ENCODE results near the gene B4GALNT4. TPM values are rescaled to one million over a fixed set of nuclear protein-coding genes. Genes with fewer than 3 reads are reported as not detected.
"Not testable (repeated sequence)": the region's sequence is repeated elsewhere in the genome, so short reads cannot be mapped to it uniquely, and the experiment has no call there.

B4GALNT4 gene
- total RNA-seq, 2 donors from 2014 or later, result 2.1 TPM; not detected in 1

DNA sequence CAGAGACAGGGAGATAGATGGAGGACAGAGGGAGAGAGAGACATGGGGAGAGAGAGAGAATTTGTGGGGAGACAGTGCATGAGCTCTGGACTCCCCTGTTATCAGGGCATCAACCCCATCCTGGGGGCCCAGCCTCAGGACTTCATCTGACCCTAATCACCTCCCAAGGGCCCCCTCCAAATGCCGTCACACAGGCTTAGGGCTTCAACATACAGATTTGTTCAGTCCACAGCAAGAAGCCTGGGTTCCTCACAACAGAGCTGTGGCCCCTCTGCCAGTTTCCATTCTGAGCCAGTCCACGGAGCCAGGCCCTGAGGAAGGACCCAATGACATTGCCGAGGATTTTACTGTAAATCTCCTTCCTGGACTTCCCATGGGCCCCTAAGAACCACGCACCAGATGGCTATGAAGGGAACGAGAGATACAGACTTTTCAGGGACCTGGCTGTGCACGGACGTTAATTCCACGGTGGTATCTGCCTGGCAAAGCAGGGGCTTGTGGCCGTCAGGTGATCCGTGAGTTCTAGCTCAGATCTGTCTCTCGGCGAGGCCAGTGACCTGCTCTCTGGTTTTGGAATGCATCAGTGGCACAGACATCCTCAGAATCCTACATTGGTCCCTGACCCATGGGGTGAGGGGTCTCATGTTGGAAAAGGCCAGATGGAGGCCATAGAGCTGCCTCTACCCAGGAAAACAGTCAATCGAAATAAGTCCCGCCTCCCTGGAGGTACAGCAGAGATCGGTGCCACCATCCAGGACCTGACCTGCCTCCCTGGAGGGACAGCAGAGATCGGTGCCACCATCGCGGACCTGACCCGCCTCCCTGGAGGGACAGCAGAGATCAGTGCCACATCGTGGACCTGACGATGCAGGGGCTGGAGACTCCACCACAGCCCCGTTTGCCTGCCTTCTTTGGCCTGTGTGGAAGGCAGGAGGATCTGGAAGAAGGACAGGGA, 8.7 kb upstream of the B4GALNT4 start:
- peaks cover 3% of the 10 kb centered on the region for H3K4me1 ChIP-seq
- TF ChIP-seq, protein P1, sequence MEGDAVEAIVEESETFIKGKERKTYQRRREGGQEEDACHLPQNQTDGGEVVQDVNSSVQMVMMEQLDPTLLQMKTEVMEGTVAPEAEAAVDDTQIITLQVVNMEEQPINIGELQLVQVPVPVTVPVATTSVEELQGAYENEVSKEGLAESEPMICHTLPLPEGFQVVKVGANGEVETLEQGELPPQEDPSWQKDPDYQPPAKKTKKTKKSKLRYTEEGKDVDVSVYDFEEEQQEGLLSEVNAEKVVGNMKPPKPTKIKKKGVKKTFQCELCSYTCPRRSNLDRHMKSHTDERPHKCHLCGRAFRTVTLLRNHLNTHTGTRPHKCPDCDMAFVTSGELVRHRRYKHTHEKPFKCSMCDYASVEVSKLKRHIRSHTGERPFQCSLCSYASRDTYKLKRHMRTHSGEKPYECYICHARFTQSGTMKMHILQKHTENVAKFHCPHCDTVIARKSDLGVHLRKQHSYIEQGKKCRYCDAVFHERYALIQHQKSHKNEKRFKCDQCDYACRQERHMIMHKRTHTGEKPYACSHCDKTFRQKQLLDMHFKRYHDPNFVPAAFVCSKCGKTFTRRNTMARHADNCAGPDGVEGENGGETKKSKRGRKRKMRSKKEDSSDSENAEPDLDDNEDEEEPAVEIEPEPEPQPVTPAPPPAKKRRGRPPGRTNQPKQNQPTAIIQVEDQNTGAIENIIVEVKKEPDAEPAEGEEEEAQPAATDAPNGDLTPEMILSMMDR (IDR thresholded peaks at IDR 0.05), result no peak
- TF ChIP-seq POLR2A (IDR thresholded peaks at IDR 0.05), result no peak
- WGBS, 2 donors, result 74 to 86% methylated on average over 10 to 22 of the region's 22 CpGs
- no peaks in the 10 kb centered on the region for H3K36me3 ChIP-seq (replicated peaks in 1 of 2; ENCODE audit: insufficient read depth in 1 of 2, low read depth in 2 of 2)
- DNase-seq (no peak), ATAC-seq (no peak)
- no peak overlapping the region for H3K27ac ChIP-seq
- no peaks in the 10 kb centered on the region for H3K27me3 ChIP-seq
- intact Hi-C loops (cut with DNase I), result loop anchor here (5.0 to 10.0 kb wide), 2 partner anchors 58 to 126 kb away; partner anchors contain the start of genes PSMD13 and SIRT3
- no peak overlapping the region for H3K4me3 ChIP-seq
- peaks cover 0 to 10% (median 0%) of the 10 kb centered on the region in 3 donors for H3K9me3 ChIP-seq

DNA sequence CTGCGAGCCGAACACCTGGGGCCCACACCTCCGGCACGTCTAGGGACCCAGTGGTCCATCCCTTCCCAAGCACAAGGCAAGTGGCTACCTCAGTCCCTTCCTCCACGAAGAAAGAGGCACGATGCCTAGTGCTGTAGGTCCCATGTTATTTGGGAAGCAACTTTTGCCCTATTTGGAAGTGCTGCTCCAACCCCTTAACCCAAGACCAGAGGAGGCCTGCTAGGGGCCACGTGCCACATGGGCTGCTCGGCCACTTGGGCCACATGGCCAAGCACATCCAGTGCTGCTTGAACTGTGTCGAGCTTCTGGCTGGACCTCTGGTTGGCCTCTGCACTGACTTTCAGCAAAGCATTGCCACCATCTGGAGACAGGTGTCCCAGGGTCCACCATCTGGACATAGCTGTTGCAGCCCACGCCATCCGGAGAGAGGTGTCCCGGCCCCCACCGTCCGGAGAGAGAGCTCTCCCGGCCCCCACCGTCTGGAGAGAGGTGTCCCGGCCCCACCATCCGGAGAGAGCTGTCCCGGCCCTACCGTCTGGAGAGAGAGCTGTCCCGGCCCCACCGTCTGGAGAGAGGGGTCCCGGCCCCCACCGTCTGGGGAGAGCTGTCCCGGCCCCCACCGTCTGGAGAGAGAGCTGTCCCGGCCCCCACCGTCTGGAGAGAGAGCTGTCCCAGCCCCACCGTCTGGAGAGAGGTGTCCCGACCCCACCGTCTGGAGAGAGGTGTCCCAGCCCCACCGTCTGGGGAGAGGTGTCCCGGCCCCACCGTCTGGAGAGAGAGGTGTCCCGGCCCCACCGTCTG, 6.5 kb upstream of the B4GALNT4 start:
- Histone ChIP-seq H3K9me3 (peaks cover 0 to 10% (median 0%) of the 10 kb centered on the region in 3 donors), H3K27me3 (no peaks in the 10 kb centered on the region), H3K4me1 (no peaks in the 10 kb centered on the region), H3K27ac (no peak overlapping the region), H3K36me3 (replicated peaks in 1 of 2; ENCODE audit: insufficient read depth in 1 of 2, low read depth in 2 of 2) (no peaks in the 10 kb centered on the region), H3K4me3 (no peak overlapping the region)
- no peak for DNase-seq
- TF ChIP-seq, protein P1 (IDR thresholded peaks at IDR 0.05), result no peak
- no peak for TF ChIP-seq POLR2A (IDR thresholded peaks at IDR 0.05)
- intact Hi-C loops (cut with DNase I), result loop anchor here (5.0 to 10.0 kb wide), 2 partner anchors 61 to 128 kb away; partner anchors contain the start of genes PSMD13 and SIRT3
- no peak for ATAC-seq
- 62 to 76% methylated on average over 10 to 17 of the region's 36 CpGs for WGBS, 2 donors

GRCh38 chr11:363443-363805, 5.9 kb upstream of the B4GALNT4 start:
- intact Hi-C loops (cut with DNase I), result loop anchor here (5.0 to 10.0 kb wide), 2 partner anchors 61 to 129 kb away; partner anchors contain the start of genes PSMD13 and SIRT3
- not testable (repeated sequence) for H3K27ac ChIP-seq; ATAC-seq; H3K9me3 ChIP-seq; H3K4me1 ChIP-seq; H3K36me3 ChIP-seq (replicated peaks in 1 of 2; ENCODE audit: insufficient read depth in 1 of 2, low read depth in 2 of 2); H3K4me3 ChIP-seq; DNase-seq; H3K27me3 ChIP-seq
- 80% methylated on average over 11 of the region's 22 CpGs; no CpG with 5 or more reads in 1 of the 2 donors for WGBS, 2 donors

- H3K9me3 ChIP-seq, result peaks cover 0 to 10% (median 0%) of the 10 kb centered on the region in 3 donors
- peak; percentile 52 for ATAC-seq
- 59 to 65% methylated on average over 10 to 24 of the region's 24 CpGs for WGBS, 2 donors
- DNase-seq, result peak; percentile 47 to 81 (median 73)
- no peak for TF ChIP-seq POLR2A (IDR thresholded peaks at IDR 0.05)
- TF ChIP-seq, protein P1 (IDR thresholded peaks at IDR 0.05), result peak in 6 of 7 experiments; percentile 8 to 72 (median 45)
- H3K27me3 ChIP-seq, result peaks cover 0 to 5% of the 10 kb centered on the region in 2 donors
- H3K27ac ChIP-seq, result no peak overlapping the region
- intact Hi-C loops (cut with DNase I), result loop anchor here (5.0 to 10.0 kb wide), 2 partner anchors 62 to 129 kb away; partner anchors contain the start of genes PSMD13 and SIRT3
- peaks cover 6% of the 10 kb centered on the region for H3K4me1 ChIP-seq
- no peaks in the 10 kb centered on the region for H3K36me3 ChIP-seq (replicated peaks in 1 of 2; ENCODE audit: insufficient read depth in 1 of 2, low read depth in 2 of 2)
- no peak overlapping the region for H3K4me3 ChIP-seq
Observed at GRCh38 chr11:363948-364761, 5.1 kb upstream of the B4GALNT4 start.
